GM23338 (cell line): ENCODE measurements around the gene GLRB. TPM values are rescaled to one million over a fixed set of nuclear protein-coding genes. Genes with fewer than 3 reads are reported as not detected.

Experiments
- ATAC-seq: fragments of 200-7000 bp; cut with Tn5 transposase; 3 replicates; pipeline ENCODE4 v1.9.1; 2020
- DNase-seq: peaks from one replicate; pipeline ENCODE4 v3.0.0-alpha.2; 2015; ENCODE audit warnings: low spot score
- H2AFZ ChIP-seq: fragments of 200-600 bp; sonication (generic); 2 replicates; pipeline ENCODE4 v1.8.0; 2016; ENCODE audit warnings: antibody characterized with exemption, mild to moderate bottlenecking, moderate library complexity
- H3F3A ChIP-seq: fragments of 200-600 bp; sonication (generic); replicated peaks from 2 replicates; pipeline ENCODE4 v1.8.0; 2017; ENCODE audit warnings: antibody characterized with exemption, mixed run types, low read depth
- H3K27ac ChIP-seq: fragments of 200-600 bp; sonication (generic); 2 replicates; pipeline ENCODE4 v1.6.1; 2016; ENCODE audit warnings: low read depth
- H3K27me3 ChIP-seq: fragments of 200-600 bp; sonication (generic); 2 replicates; pipeline ENCODE4 v1.8.0; 2016; ENCODE audit warnings: mild to moderate bottlenecking, mixed run types, moderate library complexity; ENCODE audit not compliant: insufficient read depth
- H3K36me3 ChIP-seq: fragments of 200-600 bp; sonication (generic); 2 replicates; pipeline ENCODE4 v1.8.0; 2016; ENCODE audit warnings: mild to moderate bottlenecking; ENCODE audit not compliant: insufficient read depth
- H3K4me1 ChIP-seq: fragments of 200-600 bp; sonication (generic); 2 replicates; pipeline ENCODE4 v1.8.0; 2016; ENCODE audit warnings: mild to moderate bottlenecking, moderate library complexity; ENCODE audit not compliant: insufficient read depth
- H3K4me2 ChIP-seq: fragments of 200-600 bp; sonication (generic); 2 replicates; pipeline ENCODE4 v1.7.1; 2017; ENCODE audit warnings: mixed run types
- H3K4me3 ChIP-seq: fragments of 200-600 bp; sonication (generic); 2 replicates; pipeline ENCODE4 v1.6.1; 2016; ENCODE audit warnings: mixed run types
- H3K79me2 ChIP-seq: fragments of 200-600 bp; sonication (generic); replicated peaks from 2 replicates; pipeline ENCODE4 v1.8.0; 2017; ENCODE audit warnings: mild to moderate bottlenecking; ENCODE audit not compliant: insufficient read depth
- H3K9me2 ChIP-seq: fragments of 200-600 bp; sonication (generic); 2 replicates; pipeline ENCODE4 v1.8.0; 2017; ENCODE audit not compliant: insufficient read depth
- H4K20me1 ChIP-seq: fragments of 200-600 bp; sonication (generic); replicated peaks from 2 replicates; pipeline ENCODE4 v1.8.0; 2017; ENCODE audit warnings: mild to moderate bottlenecking; ENCODE audit not compliant: insufficient read depth
- H3K27ac Mint-ChIP-seq: 2 replicates; pipeline ENCODE4 v1.8.0; 2020; ENCODE audit warnings: inconsistent platforms, mild to moderate bottlenecking, moderate library complexity, mixed read lengths
- H3K27me3 Mint-ChIP-seq: 3 replicates; pipeline ENCODE4 v1.8.0; 2022; ENCODE audit warnings: low read depth, mild to moderate bottlenecking, moderate library complexity, mixed read lengths, inconsistent platforms; ENCODE audit not compliant: insufficient read depth, poor library complexity
- H3K36me3 Mint-ChIP-seq: 3 replicates; pipeline ENCODE4 v1.8.0; 2021; ENCODE audit warnings: low read depth, mild to moderate bottlenecking, inconsistent platforms, moderate library complexity, mixed read lengths
- H3K4me1 Mint-ChIP-seq: 3 replicates; pipeline ENCODE4 v1.8.0; 2020; ENCODE audit warnings: mild to moderate bottlenecking, inconsistent platforms, mixed read lengths
- H3K4me3 Mint-ChIP-seq: 3 replicates; pipeline ENCODE4 v1.8.0; 2021; ENCODE audit warnings: moderate library complexity, mild to moderate bottlenecking, inconsistent platforms, mixed read lengths
- H3K9me3 Mint-ChIP-seq: 3 replicates; pipeline ENCODE4 v1.8.0; 2020; ENCODE audit warnings: moderate library complexity, mild to moderate bottlenecking, inconsistent platforms, mixed read lengths
- CREB1 ChIP-seq: fragments of 250-450 bp; sonication (Bioruptor Pico); IDR thresholded peaks from 2 replicates; pipeline ENCODE4 v1.5.0; 2020; ENCODE audit warnings: low read depth, mild to moderate bottlenecking, moderate library complexity
- EZH2phosphoT487 ChIP-seq: fragments of 200-600 bp; sonication (generic); IDR thresholded peaks from one replicate; pipeline ENCODE4 v1.8.1; 2018; ENCODE audit warnings: antibody characterized with exemption; ENCODE audit not compliant: unreplicated experiment
- JUNB ChIP-seq: IDR thresholded peaks from one replicate; pipeline ENCODE4 v1.6.1; 2016; ENCODE audit warnings: antibody characterized with exemption; ENCODE audit not compliant: unreplicated experiment
- POLR2AphosphoS5 ChIP-seq: IDR thresholded peaks from 2 replicates; pipeline ENCODE4 v1.6.1; 2016; ENCODE audit warnings: antibody characterized with exemption, low read depth
- STAT1 ChIP-seq: IDR thresholded peaks from one replicate; pipeline ENCODE4 v1.6.1; 2016; ENCODE audit warnings: antibody characterized with exemption; ENCODE audit not compliant: unreplicated experiment
- polyA plus RNA-seq: library from polyadenylated mRNA; unstranded; fragments of >200 nt; fragmentation: Nextera tagmentation; extraction: Ambion mirVana; gene quantifications from 2 replicates; pipeline ENCODE4 v1.2.1, GENCODE V29; 2016
- total RNA-seq: library from RNA; depleted of rRNA; stranded (reverse); fragments of >200 nt; shearing (Covaris generic); gene quantifications from 2 replicates; pipeline ENCODE4 v1.2.3, GENCODE V29; 2014
- TF ChIP-seq, protein P1 (sequence below): fragments of 250-450 bp; sonication (Bioruptor Pico); IDR thresholded peaks from 2 replicates; pipeline ENCODE4 v1.5.0; 2020; ENCODE audit warnings: mild to moderate bottlenecking, moderate library complexity
- TF ChIP-seq, protein P2 (sequence below): IDR thresholded peaks from one replicate; pipeline ENCODE4 v1.6.1; 2018; ENCODE audit warnings: antibody characterized with exemption; ENCODE audit not compliant: unreplicated experiment
- TF ChIP-seq, protein P3 (sequence below), 2 experiments: fragments of 200-600 bp in 1 of 2; sonication (generic) in 1 of 2; conservative IDR thresholded peaks; 2 replicates each; pipeline versions ENCODE4 v1.5.1 to v1.6.1; 2016 to 2017; ENCODE audit warnings: antibody characterized with exemption in 2 of 2, low read depth in 2 of 2, mild to moderate bottlenecking in 2 of 2, moderate library complexity in 1 of 2

The GLRB gene
- total and polyA plus RNA-seq, 2 experiments from 2014 or later, result 1.0 to 1.3 TPM

DNA sequence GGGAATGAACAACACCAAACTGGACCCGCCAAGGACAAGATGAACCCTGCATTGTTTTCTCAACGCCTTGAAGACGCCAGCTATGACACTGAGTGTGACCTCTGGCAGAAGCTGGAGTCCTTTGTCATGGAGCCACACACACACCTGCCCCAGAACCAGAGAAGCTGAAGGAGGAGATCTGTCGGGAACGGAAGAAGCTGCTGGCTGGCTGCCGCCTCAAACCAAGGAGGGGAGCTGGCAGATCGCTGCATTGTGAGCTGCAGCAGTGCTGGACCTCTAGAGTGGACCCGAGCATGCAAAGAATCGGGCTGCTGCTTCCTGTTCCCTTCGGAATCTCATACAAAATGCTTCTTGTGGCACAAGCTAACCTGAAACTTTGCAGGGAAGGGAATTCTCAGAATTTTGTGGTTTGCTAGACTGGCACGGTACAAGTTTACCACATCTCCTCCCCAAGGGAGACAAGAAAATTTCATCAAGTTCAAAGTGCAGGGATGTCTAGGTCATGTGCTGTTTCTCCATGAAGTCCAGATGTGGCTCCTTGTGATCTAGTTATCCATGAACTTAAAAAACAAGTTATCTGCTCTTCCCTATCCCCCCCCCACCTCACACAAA is 23.4 kb upstream of the GLRB start:
- peaks cover 5% of the 10 kb centered on the region for H3K27me3 Mint-ChIP-seq
- DNase-seq, result peak; percentile 25
- ATAC-seq, result peak; percentile 75

More for the DNA sequence above, 23.4 kb upstream of the GLRB start:
- peaks cover 11% of the 10 kb centered on the region for H3K4me1 ChIP-seq
- Mint-ChIP-seq H3K4me3 (no peak overlapping the region), H3K36me3 (no peaks in the 10 kb centered on the region), H3K9me3 (no peaks in the 10 kb centered on the region), H3K27ac (no peak overlapping the region), H3K4me1 (peaks cover 18% of the 10 kb centered on the region)
- H3K9me2 ChIP-seq, result no peaks in the 10 kb centered on the region
- H2AFZ ChIP-seq, result peak overlapping the region; percentile 56
- H3F3A ChIP-seq, result no peaks in the 10 kb centered on the region
- H3K79me2 ChIP-seq, result no peaks in the 10 kb centered on the region
- no peak overlapping the region for H3K4me3 ChIP-seq
- H3K27ac ChIP-seq, result no peak overlapping the region
- H3K4me2 ChIP-seq, result no peak overlapping the region
- H3K27me3 ChIP-seq, result no peaks in the 10 kb centered on the region
- no peaks in the 10 kb centered on the region for H4K20me1 ChIP-seq
- H3K36me3 ChIP-seq, result no peaks in the 10 kb centered on the region
- TF ChIP-seq CREB1 (CRISPR knock-in tag) (no peak), POLR2AphosphoS5 (no peak), JUNB (no peak), STAT1 (no peak), EZH2phosphoT487 (no peak)
- TF ChIP-seq, protein P1, sequence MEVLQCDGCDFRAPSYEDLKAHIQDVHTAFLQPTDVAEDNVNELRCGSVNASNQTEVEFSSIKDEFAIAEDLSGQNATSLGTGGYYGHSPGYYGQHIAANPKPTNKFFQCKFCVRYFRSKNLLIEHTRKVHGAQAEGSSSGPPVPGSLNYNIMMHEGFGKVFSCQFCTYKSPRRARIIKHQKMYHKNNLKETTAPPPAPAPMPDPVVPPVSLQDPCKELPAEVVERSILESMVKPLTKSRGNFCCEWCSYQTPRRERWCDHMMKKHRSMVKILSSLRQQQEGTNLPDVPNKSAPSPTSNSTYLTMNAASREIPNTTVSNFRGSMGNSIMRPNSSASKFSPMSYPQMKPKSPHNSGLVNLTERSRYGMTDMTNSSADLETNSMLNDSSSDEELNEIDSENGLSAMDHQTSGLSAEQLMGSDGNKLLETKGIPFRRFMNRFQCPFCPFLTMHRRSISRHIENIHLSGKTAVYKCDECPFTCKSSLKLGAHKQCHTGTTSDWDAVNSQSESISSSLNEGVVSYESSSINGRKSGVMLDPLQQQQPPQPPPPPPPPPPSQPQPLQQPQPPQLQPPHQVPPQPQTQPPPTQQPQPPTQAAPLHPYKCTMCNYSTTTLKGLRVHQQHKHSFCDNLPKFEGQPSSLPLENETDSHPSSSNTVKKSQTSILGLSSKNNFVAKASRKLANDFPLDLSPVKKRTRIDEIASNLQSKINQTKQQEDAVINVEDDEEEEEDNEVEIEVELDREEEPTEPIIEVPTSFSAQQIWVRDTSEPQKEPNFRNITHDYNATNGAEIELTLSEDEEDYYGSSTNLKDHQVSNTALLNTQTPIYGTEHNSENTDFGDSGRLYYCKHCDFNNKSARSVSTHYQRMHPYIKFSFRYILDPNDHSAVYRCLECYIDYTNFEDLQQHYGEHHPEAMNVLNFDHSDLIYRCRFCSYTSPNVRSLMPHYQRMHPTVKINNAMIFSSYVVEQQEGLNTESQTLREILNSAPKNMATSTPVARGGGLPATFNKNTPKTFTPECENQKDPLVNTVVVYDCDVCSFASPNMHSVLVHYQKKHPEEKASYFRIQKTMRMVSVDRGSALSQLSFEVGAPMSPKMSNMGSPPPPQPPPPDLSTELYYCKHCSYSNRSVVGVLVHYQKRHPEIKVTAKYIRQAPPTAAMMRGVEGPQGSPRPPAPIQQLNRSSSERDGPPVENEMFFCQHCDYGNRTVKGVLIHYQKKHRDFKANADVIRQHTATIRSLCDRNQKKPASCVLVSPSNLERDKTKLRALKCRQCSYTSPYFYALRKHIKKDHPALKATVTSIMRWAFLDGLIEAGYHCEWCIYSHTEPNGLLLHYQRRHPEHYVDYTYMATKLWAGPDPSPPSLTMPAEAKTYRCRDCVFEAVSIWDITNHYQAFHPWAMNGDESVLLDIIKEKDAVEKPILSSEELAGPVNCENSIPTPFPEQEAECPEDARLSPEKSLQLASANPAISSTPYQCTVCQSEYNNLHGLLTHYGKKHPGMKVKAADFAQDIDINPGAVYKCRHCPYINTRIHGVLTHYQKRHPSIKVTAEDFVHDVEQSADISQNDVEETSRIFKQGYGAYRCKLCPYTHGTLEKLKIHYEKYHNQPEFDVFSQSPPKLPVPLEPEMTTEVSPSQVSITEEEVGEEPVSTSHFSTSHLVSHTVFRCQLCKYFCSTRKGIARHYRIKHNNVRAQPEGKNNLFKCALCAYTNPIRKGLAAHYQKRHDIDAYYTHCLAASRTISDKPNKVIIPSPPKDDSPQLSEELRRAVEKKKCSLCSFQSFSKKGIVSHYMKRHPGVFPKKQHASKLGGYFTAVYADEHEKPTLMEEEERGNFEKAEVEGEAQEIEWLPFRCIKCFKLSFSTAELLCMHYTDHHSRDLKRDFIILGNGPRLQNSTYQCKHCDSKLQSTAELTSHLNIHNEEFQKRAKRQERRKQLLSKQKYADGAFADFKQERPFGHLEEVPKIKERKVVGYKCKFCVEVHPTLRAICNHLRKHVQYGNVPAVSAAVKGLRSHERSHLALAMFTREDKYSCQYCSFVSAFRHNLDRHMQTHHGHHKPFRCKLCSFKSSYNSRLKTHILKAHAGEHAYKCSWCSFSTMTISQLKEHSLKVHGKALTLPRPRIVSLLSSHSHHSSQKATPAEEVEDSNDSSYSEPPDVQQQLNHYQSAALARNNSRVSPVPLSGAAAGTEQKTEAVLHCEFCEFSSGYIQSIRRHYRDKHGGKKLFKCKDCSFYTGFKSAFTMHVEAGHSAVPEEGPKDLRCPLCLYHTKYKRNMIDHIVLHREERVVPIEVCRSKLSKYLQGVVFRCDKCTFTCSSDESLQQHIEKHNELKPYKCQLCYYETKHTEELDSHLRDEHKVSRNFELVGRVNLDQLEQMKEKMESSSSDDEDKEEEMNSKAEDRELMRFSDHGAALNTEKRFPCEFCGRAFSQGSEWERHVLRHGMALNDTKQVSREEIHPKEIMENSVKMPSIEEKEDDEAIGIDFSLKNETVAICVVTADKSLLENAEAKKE, result peak; percentile 69; the same call in 1 of the 2 replicates
- TF ChIP-seq, protein P2, sequence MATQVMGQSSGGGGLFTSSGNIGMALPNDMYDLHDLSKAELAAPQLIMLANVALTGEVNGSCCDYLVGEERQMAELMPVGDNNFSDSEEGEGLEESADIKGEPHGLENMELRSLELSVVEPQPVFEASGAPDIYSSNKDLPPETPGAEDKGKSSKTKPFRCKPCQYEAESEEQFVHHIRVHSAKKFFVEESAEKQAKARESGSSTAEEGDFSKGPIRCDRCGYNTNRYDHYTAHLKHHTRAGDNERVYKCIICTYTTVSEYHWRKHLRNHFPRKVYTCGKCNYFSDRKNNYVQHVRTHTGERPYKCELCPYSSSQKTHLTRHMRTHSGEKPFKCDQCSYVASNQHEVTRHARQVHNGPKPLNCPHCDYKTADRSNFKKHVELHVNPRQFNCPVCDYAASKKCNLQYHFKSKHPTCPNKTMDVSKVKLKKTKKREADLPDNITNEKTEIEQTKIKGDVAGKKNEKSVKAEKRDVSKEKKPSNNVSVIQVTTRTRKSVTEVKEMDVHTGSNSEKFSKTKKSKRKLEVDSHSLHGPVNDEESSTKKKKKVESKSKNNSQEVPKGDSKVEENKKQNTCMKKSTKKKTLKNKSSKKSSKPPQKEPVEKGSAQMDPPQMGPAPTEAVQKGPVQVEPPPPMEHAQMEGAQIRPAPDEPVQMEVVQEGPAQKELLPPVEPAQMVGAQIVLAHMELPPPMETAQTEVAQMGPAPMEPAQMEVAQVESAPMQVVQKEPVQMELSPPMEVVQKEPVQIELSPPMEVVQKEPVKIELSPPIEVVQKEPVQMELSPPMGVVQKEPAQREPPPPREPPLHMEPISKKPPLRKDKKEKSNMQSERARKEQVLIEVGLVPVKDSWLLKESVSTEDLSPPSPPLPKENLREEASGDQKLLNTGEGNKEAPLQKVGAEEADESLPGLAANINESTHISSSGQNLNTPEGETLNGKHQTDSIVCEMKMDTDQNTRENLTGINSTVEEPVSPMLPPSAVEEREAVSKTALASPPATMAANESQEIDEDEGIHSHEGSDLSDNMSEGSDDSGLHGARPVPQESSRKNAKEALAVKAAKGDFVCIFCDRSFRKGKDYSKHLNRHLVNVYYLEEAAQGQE, result no peak
- TF ChIP-seq, protein P3, sequence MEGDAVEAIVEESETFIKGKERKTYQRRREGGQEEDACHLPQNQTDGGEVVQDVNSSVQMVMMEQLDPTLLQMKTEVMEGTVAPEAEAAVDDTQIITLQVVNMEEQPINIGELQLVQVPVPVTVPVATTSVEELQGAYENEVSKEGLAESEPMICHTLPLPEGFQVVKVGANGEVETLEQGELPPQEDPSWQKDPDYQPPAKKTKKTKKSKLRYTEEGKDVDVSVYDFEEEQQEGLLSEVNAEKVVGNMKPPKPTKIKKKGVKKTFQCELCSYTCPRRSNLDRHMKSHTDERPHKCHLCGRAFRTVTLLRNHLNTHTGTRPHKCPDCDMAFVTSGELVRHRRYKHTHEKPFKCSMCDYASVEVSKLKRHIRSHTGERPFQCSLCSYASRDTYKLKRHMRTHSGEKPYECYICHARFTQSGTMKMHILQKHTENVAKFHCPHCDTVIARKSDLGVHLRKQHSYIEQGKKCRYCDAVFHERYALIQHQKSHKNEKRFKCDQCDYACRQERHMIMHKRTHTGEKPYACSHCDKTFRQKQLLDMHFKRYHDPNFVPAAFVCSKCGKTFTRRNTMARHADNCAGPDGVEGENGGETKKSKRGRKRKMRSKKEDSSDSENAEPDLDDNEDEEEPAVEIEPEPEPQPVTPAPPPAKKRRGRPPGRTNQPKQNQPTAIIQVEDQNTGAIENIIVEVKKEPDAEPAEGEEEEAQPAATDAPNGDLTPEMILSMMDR (conservative IDR thresholded peaks at IDR 0.05; ENCODE audit: low read depth in 2 of 2), result no peak
